Body of pancreas (tissue), 4 donors: ENCODE data around the gene FYB1. TPM values are rescaled to one million over a fixed set of nuclear protein-coding genes. Genes with fewer than 3 reads are reported as not detected.

ENCODE experiments used
- ATAC-seq: fragments of 150-250 bp; one replicate; pipeline ENCODE4 v1.9.1; 2016
- DNase-seq, 4 donors: peaks; one replicate each; pipeline ENCODE4 v3.0.0-alpha.2; 2019
- H3K27ac ChIP-seq, 4 donors: fragments of 200-600 bp; sonication (generic); 1 replicate in 3 of 4; 2 replicates in 1 of 4; pipeline versions ENCODE4 v1.5.1 to v1.6.1; 2016 to 2019; ENCODE audit warnings: mild to moderate bottlenecking in 1 of 4, mixed read lengths in 1 of 4, moderate library complexity in 1 of 4
- H3K27me3 ChIP-seq, 2 donors: fragments of 200-600 bp; sonication (generic); one replicate each; pipeline ENCODE4 v1.6.0; 2016; ENCODE audit warnings: mild to moderate bottlenecking in 1 of 2
- H3K36me3 ChIP-seq, 2 donors: fragments of 200-600 bp; sonication (generic); replicated peaks in 1 of 2; 2 replicates each; pipeline ENCODE4 v1.5.1; 2016; ENCODE audit warnings: low read depth in 2 of 2; ENCODE audit not compliant: insufficient read depth in 1 of 2
- H3K4me1 ChIP-seq: fragments of 200-600 bp; sonication (generic); one replicate; pipeline ENCODE4 v1.6.0; 2016
- H3K4me3 ChIP-seq, 2 donors: fragments of 200-600 bp; sonication (generic); 1 replicate in 1 of 2; 2 replicates in 1 of 2; pipeline ENCODE4 v1.5.1; 2016 to 2019
- H3K9me3 ChIP-seq, 3 donors: fragments of 200-600 bp; sonication (generic); 1 replicate in 2 of 3; 2 replicates in 1 of 3; pipeline ENCODE4 v1.5.1; 2016
- CTCF ChIP-seq, 7 experiments: fragments of 450-650 bp in 4 of 7; fragments of 200-600 bp in 3 of 7; sonication (generic) in 3 of 7; IDR thresholded peaks; one replicate each; pipeline ENCODE4 v1.5.1; 2016 to 2019; ENCODE audit warnings: antibody characterized with exemption in 7 of 7
- POLR2A ChIP-seq, 3 donors: fragments of 450-650 bp; IDR thresholded peaks; one replicate each; pipeline ENCODE4 v1.6.1; 2016; ENCODE audit warnings: antibody characterized with exemption in 3 of 3, mild to moderate bottlenecking in 2 of 3
- WGBS, 2 donors: methylation state at CpG; one replicate each; pipeline ENCODE4 v1.1.5; 2017; 5-methylcytosine and 5-hydroxymethylcytosine counted together
- intact Hi-C: fragments of 100-400 bp; cut with DNase I; formaldehyde crosslinking; loops from one replicate; pipeline ENCODE4 v1.15.1; 2023
- total RNA-seq, 2 donors: library from RNA; depleted of rRNA; stranded (reverse); fragments of >200 nt; gene quantifications; one replicate each; pipeline ENCODE4 v1.1.0, GENCODE V29; 2016

Gene FYB1
- total RNA-seq, 2 donors from 2014 or later = 2.9 to 3.0 TPM

GRCh38 chr5:39208471-39208870, 10.9 kb downstream of the FYB1 start:
- Histone ChIP-seq H3K9me3 (no peaks in the 10 kb centered on the region), H3K4me1 (no peaks in the 10 kb centered on the region), H3K36me3 (no peaks in the 10 kb centered on the region), H3K4me3 (no peak overlapping the region), H3K27ac (no peak overlapping the region), H3K27me3 (no peaks in the 10 kb centered on the region)
- TF ChIP-seq POLR2A (IDR thresholded peaks at IDR 0.05) = no peak
- intact Hi-C loops = no loop called here
- DNase-seq (no peak), ATAC-seq (no peak)
- 65 to 83% methylated on average over 8 of the region's 8 CpGs for WGBS, 2 donors

- 40 to 43% methylated on average over 5 of the region's 5 CpGs for WGBS, 2 donors
- Histone ChIP-seq H3K27me3 (no peaks in the 10 kb centered on the region), H3K36me3 (no peaks in the 10 kb centered on the region), H3K4me1 (no peaks in the 10 kb centered on the region), H3K27ac (no peak overlapping the region), H3K9me3 (no peaks in the 10 kb centered on the region), H3K4me3 (no peak overlapping the region)
- DNase-seq (no peak), ATAC-seq (no peak)
- intact Hi-C loops = no loop called here
- TF ChIP-seq POLR2A (IDR thresholded peaks at IDR 0.05) (no peak), CTCF (IDR thresholded peaks at IDR 0.05) (no peak)
Observed at GRCh38 chr5:39207345-39208045, 11.9 kb downstream of the FYB1 start.

- Histone ChIP-seq H3K27me3 (no peaks in the 10 kb centered on the region), H3K36me3 (no peaks in the 10 kb centered on the region), H3K27ac (no peak overlapping the region), H3K9me3 (no peaks in the 10 kb centered on the region), H3K4me3 (no peak overlapping the region), H3K4me1 (no peaks in the 10 kb centered on the region)
- DNase-seq (no peak), ATAC-seq (no peak)
- WGBS, 2 donors = 55 to 56% methylated on average over 3 of the region's 3 CpGs
- TF ChIP-seq POLR2A (IDR thresholded peaks at IDR 0.05) (no peak), CTCF (IDR thresholded peaks at IDR 0.05) (no peak)
- intact Hi-C loops = no loop called here
Observed at GRCh38 chr5:39206630-39207321, 12.6 kb downstream of the FYB1 start.

- intact Hi-C loops = no loop called here
- 64 to 67% methylated on average over 3 of the region's 3 CpGs for WGBS, 2 donors
- Histone ChIP-seq H3K4me3 (no peak overlapping the region), H3K9me3 (no peaks in the 10 kb centered on the region), H3K27ac (no peak overlapping the region), H3K27me3 (no peaks in the 10 kb centered on the region), H3K36me3 (no peaks in the 10 kb centered on the region), H3K4me1 (no peaks in the 10 kb centered on the region)
- no peak for TF ChIP-seq POLR2A (IDR thresholded peaks at IDR 0.05)
- no peak for TF ChIP-seq CTCF (IDR thresholded peaks at IDR 0.05)
- ATAC-seq = no peak
- no peak for DNase-seq
Observed at GRCh38 chr5:39205550-39205949, 13.8 kb downstream of the FYB1 start.

GRCh38 chr5:39203951-39204350, 15.4 kb downstream of the FYB1 start:
- Histone ChIP-seq H3K36me3 (no peaks in the 10 kb centered on the region), H3K4me1 (no peaks in the 10 kb centered on the region), H3K9me3 (no peaks in the 10 kb centered on the region), H3K4me3 (no peak overlapping the region), H3K27ac (no peak overlapping the region), H3K27me3 (no peaks in the 10 kb centered on the region)
- intact Hi-C loops = no loop called here
- TF ChIP-seq POLR2A (IDR thresholded peaks at IDR 0.05) (no peak), CTCF (IDR thresholded peaks at IDR 0.05) (no peak)
- 71 to 80% methylated on average over 1 of the region's 1 CpG for whole genome bisulfite sequencing, 2 donors
- DNase-seq = no peak
- no peak for ATAC-seq
